ENCODE results near the gene RPA1. TPM values are rescaled to one million over a fixed set of nuclear protein-coding genes. Genes with fewer than 3 reads are reported as not detected.

RPA1 gene
- total and polyA plus RNA-seq, 9 donors: 20.7 to 137 (median 112) TPM

DNA sequence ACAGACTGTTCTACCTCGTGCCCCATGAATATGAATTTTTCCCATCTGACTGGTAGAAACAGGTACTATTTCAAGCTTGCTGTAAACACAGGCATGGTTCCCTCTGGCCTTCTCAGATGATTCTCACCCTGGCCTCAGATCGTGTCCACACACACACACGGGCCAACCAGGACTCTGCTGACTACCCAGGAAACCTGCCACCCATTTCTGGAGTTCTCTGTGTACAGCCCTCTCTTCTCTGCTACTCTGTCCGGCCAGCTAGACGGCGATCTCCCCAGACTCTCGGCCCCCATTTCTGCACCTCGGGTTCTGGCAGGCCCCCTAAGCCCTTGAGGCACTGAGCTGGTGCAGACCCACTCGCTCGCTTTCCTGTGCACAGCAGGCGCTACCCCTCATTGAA is 31.2 kb downstream of the RPA1 start:
- peaks cover 6% of the 10 kb centered on the region for H3K4me1 ChIP-seq (ENCODE audit: insufficient read depth)
- intact Hi-C loops (cut with DNase I): loop anchor here in 1 of 4 donors (10.0 kb wide), 1 partner anchor 146 kb away; the partner anchor contains the start of gene TLCD2
- no peaks in the 10 kb centered on the region for H3K27me3 ChIP-seq
- TF ChIP-seq CTCF (IDR thresholded peaks at IDR 0.05): no peak
- TF ChIP-seq EP300 (IDR thresholded peaks at IDR 0.05): no peak
- no peak for TF ChIP-seq POLR2A (IDR thresholded peaks at IDR 0.05)
- H3K9me3 ChIP-seq: no peaks in the 10 kb centered on the region
- H3K27ac ChIP-seq: peak overlapping the region in 1 of 2 donors; percentile 60
- H3K4me3 ChIP-seq: no peak overlapping the region
- no peaks in the 10 kb centered on the region for H3K36me3 ChIP-seq
- peak in 4 of 5 donors; percentile 36 to 53 (median 42) for DNase-seq
- WGBS, 3 donors: 41 to 43% (median 41%) methylated on average over 11 of the region's 11 CpGs

DNA sequence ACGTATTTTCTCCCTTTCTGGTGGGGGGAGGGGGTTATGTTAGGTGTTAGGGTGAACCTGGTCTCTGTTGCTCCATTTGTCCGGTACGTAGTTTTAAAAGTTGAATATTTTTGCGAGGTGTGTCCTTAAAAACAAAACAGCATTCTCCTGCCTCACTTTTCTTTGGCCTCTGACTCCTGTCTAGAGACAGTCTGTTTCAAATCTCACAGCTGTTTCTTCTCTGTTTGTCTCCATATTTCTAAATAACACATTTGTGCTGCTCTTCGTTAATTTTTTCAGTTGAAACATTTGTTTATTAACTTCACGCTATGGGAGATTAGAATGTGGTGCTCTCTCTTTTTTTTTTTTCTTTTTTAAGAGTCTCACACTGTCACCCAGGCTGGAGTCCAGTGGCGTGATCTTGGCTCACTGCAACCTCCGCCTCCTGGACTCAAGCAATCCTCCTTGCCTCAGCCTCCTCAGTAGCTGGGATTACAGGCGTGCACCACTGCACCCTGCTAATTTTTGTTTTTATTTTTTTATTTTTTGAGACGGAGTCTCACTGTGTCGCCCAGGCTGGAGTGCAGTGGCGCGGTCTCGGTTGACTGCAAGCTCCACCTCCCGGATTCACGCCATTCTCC is 31.7 kb downstream of the RPA1 start:
- DNase-seq: peak in 4 of 5 donors; percentile 35 to 54 (median 46)
- 29 to 43% (median 33%) methylated on average over 16 of the region's 16 CpGs for WGBS, 3 donors
- intact Hi-C loops (cut with DNase I): loop anchor here in 1 of 4 donors (10.0 kb wide), 1 partner anchor 147 kb away; the partner anchor contains the start of gene TLCD2
- H3K4me3 ChIP-seq: no peak overlapping the region
- H3K9me3 ChIP-seq: no peaks in the 10 kb centered on the region
- peaks cover 6% of the 10 kb centered on the region for H3K4me1 ChIP-seq (ENCODE audit: insufficient read depth)
- TF ChIP-seq EP300 (IDR thresholded peaks at IDR 0.05): no peak
- no peak for TF ChIP-seq CTCF (IDR thresholded peaks at IDR 0.05)
- no peak for TF ChIP-seq POLR2A (IDR thresholded peaks at IDR 0.05)
- peak overlapping the region in 1 of 2 donors; percentile 60 for H3K27ac ChIP-seq
- no peaks in the 10 kb centered on the region for H3K36me3 ChIP-seq
- H3K27me3 ChIP-seq: no peaks in the 10 kb centered on the region

- H3K4me1 ChIP-seq (ENCODE audit: insufficient read depth): peaks cover 6% of the 10 kb centered on the region
- no peaks in the 10 kb centered on the region for H3K36me3 ChIP-seq
- H3K27ac ChIP-seq: no peak overlapping the region
- H3K4me3 ChIP-seq: no peak overlapping the region
- TF ChIP-seq EP300 (IDR thresholded peaks at IDR 0.05): no peak
- TF ChIP-seq CTCF (IDR thresholded peaks at IDR 0.05): no peak
- no peak for TF ChIP-seq POLR2A (IDR thresholded peaks at IDR 0.05)
- no peak for DNase-seq
- intact Hi-C loops (cut with DNase I): loop anchor here in 1 of 4 donors (10.0 kb wide), 1 partner anchor 151 kb away; the partner anchor contains the start of gene TLCD2
- WGBS, 3 donors: 69 to 85% (median 74%) methylated on average over 17 of the region's 17 CpGs
- no peaks in the 10 kb centered on the region for H3K9me3 ChIP-seq
- H3K27me3 ChIP-seq: no peaks in the 10 kb centered on the region
Observed at GRCh38 chr17:1865252-1866037, 35.6 kb downstream of the RPA1 start.

- no peak for DNase-seq
- H3K27ac ChIP-seq: no peak overlapping the region
- no peaks in the 10 kb centered on the region for H3K27me3 ChIP-seq
- no peak overlapping the region for H3K4me3 ChIP-seq
- 53 to 69% (median 61%) methylated on average over 3 of the region's 3 CpGs for WGBS, 3 donors
- H3K9me3 ChIP-seq: no peaks in the 10 kb centered on the region
- no peaks in the 10 kb centered on the region for H3K36me3 ChIP-seq
- intact Hi-C loops (cut with DNase I): loop anchor here in 1 of 4 donors (10.0 kb wide), 1 partner anchor 153 kb away; the partner anchor contains the start of gene TLCD2
- TF ChIP-seq EP300 (IDR thresholded peaks at IDR 0.05): no peak
- no peak for TF ChIP-seq POLR2A (IDR thresholded peaks at IDR 0.05)
- no peak for TF ChIP-seq CTCF (IDR thresholded peaks at IDR 0.05)
- peaks cover 1% of the 10 kb centered on the region for H3K4me1 ChIP-seq (ENCODE audit: insufficient read depth)
Observed at GRCh38 chr17:1867307-1867706, 37.5 kb downstream of the RPA1 start.
